BJ (cell line): ENCODE data around the gene SMARCA1. TPM values are rescaled to one million over a fixed set of nuclear protein-coding genes. Genes with fewer than 3 reads are reported as not detected.

Experiments used
- CTCF ChIA-PET: fragments of 350-600 bp; formaldehyde crosslinking; extraction: SDS; loops from one replicate; lab custom pipeline; 2021; ENCODE audit warnings: antibody characterized with exemption, inconsistent platforms; lab: Yijun Ruan, JAX
- POLR2A ChIA-PET: fragments of 300-600 bp; sonication (Branson Sonifier 250); formaldehyde crosslinking; extraction: SDS; loops from one replicate; lab custom pipeline; 2021; ENCODE audit warnings: antibody characterized with exemption; lab: Charles Lee
- DNase-seq: peaks from one replicate; pipeline ENCODE4 v3.0.0-alpha.2; 2011; ENCODE audit warnings: low read depth
- H3K27me3 ChIP-seq: 2 replicates; pipeline ENCODE4 v1.6.0; 2011; ENCODE audit warnings: low read length; ENCODE audit not compliant: control insufficient read depth, insufficient read depth
- H3K36me3 ChIP-seq: 2 replicates; pipeline ENCODE4 v1.5.1; 2011; ENCODE audit warnings: low read length; ENCODE audit not compliant: control insufficient read depth, insufficient read depth
- H3K4me3 ChIP-seq: 2 replicates; pipeline ENCODE4 v1.5.1; 2011; ENCODE audit warnings: low read depth, mild to moderate bottlenecking, control low read depth, low read length
- CTCF ChIP-seq: IDR thresholded peaks from 2 replicates; pipeline ENCODE4 v1.5.1; 2011; ENCODE audit warnings: low read depth, mild to moderate bottlenecking, control low read depth, inconsistent platforms, low read length, moderate library complexity; ENCODE audit not compliant: insufficient read depth
- polyA plus RNA-seq: library from polyadenylated mRNA; depleted of rRNA; stranded (reverse); fragments of >200 nt; gene quantifications from 2 replicates; pipeline ENCODE4 v1.2.3, GENCODE V29; 2011

The SMARCA1 gene
- polyA plus RNA-seq, 1 experiment, result 13.9 TPM

- no peak for TF ChIP-seq CTCF
- POLR2A ChIA-PET, result no interaction called here
- Histone ChIP-seq H3K36me3 (no peaks in the 10 kb centered on the region; the same call in 1 of the 2 replicates), H3K4me3 (no peak overlapping the region), H3K27me3 (no peaks in the 10 kb centered on the region)
- CTCF ChIA-PET, result no interaction called here
- DNase-seq, result no peak
Measured at GRCh38 chrX:129493643-129494042, 29.6 kb downstream of the SMARCA1 start.

GRCh38 chrX:129490330-129490729 lies 33.0 kb downstream of the SMARCA1 start:
- POLR2A ChIA-PET, result no interaction called here
- Histone ChIP-seq H3K36me3 (0 out of 2 replicates have a peak, but pooled peaks cover 2% of the 10 kb centered on the region), H3K4me3 (no peak overlapping the region), H3K27me3 (no peaks in the 10 kb centered on the region)
- TF ChIP-seq CTCF, result no peak
- no peak for DNase-seq
- CTCF ChIA-PET, result no interaction called here

GRCh38 chrX:129488359-129488758 lies 34.9 kb downstream of the SMARCA1 start:
- no peak overlapping the region for H3K4me3 ChIP-seq
- POLR2A ChIA-PET, result no interaction called here
- CTCF ChIA-PET, result no interaction called here
- no peak for DNase-seq
- H3K27me3 ChIP-seq, result no peaks in the 10 kb centered on the region
- 0 out of 2 replicates have a peak, but pooled peaks cover 4% of the 10 kb centered on the region for H3K36me3 ChIP-seq
- no peak for TF ChIP-seq CTCF

GRCh38 chrX:129480889-129481288 lies 42.4 kb downstream of the SMARCA1 start:
- no peak for DNase-seq
- POLR2A ChIA-PET, result no interaction called here
- Histone ChIP-seq H3K27me3 (no peaks in the 10 kb centered on the region), H3K4me3 (no peak overlapping the region), H3K36me3 (0 out of 2 replicates have a peak, but pooled peaks cover 4% of the 10 kb centered on the region)
- no peak for TF ChIP-seq CTCF
- CTCF ChIA-PET, result no interaction called here

- POLR2A ChIA-PET, result no interaction called here
- H3K4me3 ChIP-seq, result no peak overlapping the region
- DNase-seq, result no peak
- no peaks in the 10 kb centered on the region for H3K27me3 ChIP-seq
- H3K36me3 ChIP-seq, result no peaks in the 10 kb centered on the region
- no peak for TF ChIP-seq CTCF
- CTCF ChIA-PET, result no interaction called here
Measured at GRCh38 chrX:129478516-129478915, 44.8 kb downstream of the SMARCA1 start.
